Prostate gland (tissue), 2 donors: ENCODE data around the gene LPP.

Experiments
- CTCF ChIP-seq, 4 experiments: fragments of 200-600 bp in 2 of 4; fragments of 450-650 bp in 2 of 4; sonication (generic) in 2 of 4; IDR thresholded peaks; 1 replicate in 3 of 4; 2 replicates in 1 of 4; pipeline ENCODE4 v1.5.1; 2016 to 2019; ENCODE audit warnings: antibody characterized with exemption in 4 of 4, mild to moderate bottlenecking in 2 of 4, moderate library complexity in 2 of 4
- POLR2A ChIP-seq: fragments of 450-650 bp; IDR thresholded peaks from one replicate; pipeline ENCODE4 v1.6.1; 2016; ENCODE audit warnings: antibody characterized with exemption, mild to moderate bottlenecking

- no peak for TF ChIP-seq CTCF (IDR thresholded peaks at IDR 0.05)
- no peak for TF ChIP-seq POLR2A
Measured at GRCh38 chr3:188761964-188762363, 608.0 kb downstream of the LPP start.
